HG03457 (cell line): Measurements from ENCODE around the gene GALNT2.

ENCODE experiments used
- ATAC-seq: cut with Tn5 transposase; IDR thresholded peaks from one replicate; pipeline ENCODE4 v1.9.1; 2021; ENCODE audit warnings: moderate number of reproducible peaks; ENCODE audit not compliant: unreplicated experiment

Gene GALNT2

DNA sequence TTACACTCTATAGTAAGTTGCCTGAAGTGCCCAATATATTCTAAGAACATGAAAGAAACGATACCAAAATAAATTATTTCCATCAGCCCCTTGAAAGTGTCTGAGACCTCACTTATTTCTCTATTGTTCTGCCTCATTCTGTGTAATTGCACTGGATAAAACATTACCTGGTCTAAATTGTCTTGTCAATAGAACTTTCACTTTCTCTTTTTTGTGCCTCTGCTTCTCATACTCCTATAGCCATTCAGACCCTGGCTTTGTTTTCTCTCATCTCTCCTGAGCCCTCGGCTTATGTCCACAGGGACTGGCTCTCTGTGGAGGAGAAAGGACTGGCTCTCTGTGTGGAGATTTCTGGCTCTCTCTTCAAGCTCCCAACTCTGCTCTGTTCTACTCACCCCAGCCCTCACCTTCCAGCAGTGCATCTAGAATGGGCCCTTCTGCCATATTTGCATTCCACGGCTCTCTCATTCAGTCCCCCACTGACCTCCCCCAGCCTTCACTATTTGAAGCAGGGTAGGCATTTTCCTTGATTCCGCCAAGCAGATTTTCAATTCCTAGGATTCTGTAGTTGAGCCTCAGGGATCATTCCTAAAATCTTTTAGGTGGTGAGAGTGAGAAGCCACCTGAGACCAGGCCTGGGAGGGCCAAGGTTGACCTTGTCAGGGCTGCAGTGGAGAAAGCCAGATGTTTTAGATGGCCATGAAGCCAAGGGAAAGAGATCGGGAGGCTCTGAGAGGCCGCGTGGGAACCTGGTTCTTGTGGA, 15.9 kb upstream of the GALNT2 start:
- ATAC-seq, result no peak

DNA sequence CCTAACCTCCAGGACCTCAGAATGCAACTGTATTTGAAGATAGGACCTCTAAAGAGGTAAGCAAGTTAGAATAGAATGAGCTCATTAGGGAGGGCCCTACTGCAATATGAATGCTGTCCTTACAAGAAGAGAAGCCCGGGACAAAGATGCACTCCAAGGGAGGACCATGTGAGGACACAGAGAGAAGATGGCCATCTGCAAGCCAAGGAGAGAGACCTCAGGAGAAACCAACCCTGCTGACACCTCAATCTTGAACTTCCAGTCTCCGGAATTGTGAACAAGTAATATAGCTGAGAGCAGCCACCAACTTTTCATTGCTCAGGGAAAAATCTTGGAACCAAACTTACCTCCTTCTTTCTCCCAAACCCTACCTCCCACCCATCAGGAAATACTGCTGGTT, 15.0 kb upstream of the GALNT2 start:
- ATAC-seq, result no peak

DNA sequence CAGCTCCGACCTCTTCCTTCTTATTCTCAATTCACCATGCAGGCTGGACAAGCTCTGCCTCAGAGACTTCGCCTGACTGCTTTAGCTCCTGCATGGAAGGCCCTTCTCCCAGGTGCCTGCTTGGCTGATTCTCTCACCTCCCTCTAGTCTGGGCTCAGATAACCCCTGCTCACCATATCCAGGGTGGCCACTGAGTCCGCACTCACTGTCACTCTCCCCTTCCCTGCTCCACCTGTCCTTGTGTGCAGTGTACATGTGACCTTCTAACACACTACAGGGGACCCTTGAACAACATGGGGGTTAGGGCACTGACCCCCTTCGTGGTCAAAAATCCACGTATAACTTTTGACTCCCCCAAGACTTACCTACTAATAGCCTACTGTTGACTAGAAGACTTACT, 14.4 kb upstream of the GALNT2 start:
- no peak for ATAC-seq

DNA sequence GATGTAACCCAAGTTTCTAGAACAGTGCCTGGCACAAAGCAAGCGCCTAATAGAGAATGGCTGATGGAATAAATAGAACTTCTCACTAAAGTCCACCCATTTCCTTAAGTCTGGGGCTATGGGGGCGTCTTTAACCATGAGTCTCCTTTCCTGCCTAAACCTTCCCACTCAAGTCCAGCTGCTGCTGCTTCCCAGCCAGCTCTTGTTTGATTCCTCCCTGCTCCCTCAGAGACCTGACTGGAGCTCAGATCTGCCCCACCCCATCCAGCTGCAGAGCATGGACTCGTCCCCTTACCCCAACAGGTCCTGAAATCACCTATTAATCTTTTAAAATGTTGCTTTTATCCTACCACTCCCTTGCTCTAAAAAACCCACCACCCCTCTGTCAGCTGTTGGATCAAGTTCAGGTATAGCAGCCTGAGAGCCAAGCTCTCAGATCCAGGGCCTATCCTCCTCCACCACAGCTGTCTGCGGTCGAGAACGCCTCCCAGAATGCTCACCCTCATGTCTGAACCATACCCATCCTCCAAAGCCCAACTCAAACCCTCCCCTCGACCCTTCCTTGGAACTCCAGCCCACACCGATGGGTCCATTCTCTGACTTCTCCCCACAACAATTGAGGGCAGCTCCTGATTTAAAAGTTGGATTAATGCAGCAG, 12.8 kb upstream of the GALNT2 start:
- ATAC-seq, result no peak

DNA sequence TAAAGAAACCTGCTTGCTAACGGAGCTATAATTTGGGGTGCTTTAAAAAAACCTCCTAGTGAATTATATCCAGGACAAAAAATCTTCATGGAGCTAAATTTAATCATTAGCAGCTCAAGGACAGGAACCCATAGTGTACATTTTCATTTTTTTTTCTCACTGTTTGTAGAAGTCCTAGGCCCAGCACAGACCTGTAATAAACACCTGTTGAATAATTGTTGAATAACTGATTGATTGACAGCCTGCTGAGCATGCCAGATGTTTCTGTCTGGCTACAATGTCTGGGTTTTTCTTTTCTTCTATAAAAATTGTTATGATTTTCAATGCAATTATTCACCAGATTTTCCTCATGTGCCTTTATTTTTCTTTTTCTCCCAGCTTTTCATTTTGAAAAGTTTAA, 10.9 kb upstream of the GALNT2 start:
- ATAC-seq, result no peak

DNA sequence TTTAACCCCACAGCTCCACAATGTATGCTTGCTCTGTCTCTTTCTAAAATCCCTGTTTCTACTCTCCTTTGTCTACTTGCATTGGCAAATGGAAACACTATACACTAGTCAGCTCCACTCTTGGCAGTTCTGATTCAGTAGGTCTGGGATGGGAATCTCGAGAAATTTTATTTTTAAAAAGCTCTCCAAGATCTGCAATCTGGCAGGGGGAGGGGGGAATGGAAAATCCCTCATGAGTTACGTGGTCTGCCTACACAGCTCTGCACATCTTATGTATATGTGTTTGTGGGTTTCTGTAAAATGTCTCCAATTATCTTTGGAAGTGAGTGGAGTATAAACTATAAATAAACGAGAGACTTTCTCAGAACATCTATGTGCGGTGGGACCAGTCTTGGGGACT, 9.9 kb upstream of the GALNT2 start:
- ATAC-seq, result no peak

DNA sequence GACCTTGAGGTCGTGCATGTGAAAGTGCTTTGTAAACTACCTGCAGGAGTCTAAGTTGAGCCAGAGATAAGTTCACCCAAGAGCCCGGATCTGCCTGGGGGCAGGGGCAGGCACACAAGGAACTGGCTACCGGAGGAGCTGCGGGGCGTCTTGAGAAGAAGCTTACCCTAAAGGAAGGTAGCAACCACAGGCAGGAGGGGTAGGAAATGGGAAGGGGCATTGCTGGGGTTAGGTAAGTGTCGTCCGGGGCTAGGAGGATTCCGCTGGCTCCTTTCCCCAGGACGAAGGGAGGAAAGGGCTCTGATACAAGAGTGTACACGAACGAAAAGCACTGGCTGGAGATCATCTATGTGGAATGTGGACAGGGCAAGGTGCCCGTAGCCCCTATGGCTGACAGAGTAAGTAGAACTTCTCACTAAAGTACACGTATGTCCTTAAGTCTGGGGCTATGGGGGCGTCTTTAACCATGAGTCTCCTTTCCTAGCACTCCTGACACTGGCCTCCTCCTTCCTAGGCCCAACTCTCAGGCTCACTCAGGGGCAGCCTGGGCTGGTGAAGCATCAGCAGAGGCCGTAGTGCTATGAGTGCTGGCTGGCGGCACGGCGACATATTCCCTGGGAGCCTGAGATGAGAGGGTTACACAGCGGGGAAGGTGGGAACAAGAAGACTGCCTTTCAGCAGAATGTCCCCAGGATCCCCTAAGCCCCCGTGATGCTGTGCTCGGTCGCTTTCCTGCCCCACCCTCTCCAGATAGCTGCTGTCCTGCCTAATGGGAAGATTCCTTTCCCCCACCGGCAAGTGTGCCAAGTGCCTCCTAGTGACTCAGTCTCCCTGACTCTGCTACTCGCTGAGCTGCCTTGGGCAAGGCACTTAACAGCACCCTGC, 9.1 kb upstream of the GALNT2 start:
- no peak for ATAC-seq

DNA sequence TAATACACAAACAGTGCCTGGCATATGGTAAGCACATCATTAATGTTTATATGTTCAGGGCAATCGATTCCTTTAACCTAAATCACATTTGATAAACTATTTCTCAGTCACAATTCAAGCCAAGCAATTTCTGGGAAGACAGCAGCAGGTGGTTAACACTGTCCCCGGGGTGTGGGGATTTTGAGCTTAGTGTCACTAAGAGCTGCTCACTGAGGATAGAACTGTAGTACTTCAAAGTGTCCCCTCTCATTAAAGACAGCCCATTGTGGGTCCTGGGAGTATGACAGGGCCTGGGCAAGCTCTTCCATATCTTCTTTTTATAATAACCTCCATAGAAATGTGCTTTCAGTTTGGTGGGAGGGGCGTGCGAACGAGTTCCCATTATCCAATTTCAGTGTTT, 8.4 kb upstream of the GALNT2 start:
- ATAC-seq, result no peak

DNA sequence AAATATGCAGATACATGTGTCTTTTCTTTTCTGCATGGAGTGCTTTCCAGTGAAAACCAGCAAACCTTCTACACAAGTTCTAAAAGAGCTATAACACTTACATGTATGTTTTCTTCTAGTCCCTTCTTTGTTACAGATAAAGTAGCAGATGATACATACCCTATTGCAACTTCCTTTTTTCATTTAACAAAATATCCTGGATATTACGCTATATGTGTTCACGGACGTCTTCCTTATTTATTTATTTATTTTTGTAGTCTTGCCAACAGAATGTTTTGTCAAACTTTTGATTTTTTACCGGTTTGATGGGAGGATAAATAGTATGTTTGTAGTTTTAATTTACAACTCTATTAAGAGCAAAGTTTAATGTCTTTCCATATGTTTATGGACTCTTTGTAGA, 5.2 kb upstream of the GALNT2 start:
- ATAC-seq, result no peak

DNA sequence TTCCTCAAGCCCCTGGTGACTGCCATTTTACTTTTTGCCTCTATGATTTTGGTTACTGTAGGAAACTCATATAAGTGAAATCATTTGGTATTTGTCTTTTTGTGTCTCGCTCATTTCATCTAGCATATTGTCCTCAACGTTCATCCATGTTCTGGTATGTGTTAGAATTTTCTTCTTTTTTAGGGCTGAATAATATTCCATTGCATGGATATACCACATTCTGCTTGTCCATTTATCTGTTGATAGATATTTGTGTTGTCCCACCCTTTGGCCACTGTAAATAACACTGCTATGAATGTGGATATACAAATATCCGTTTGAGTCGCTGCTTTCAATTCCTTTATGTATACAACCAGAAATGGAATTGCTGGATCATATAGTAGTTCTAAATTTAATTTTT, 4.5 kb upstream of the GALNT2 start:
- ATAC-seq, result no peak

DNA sequence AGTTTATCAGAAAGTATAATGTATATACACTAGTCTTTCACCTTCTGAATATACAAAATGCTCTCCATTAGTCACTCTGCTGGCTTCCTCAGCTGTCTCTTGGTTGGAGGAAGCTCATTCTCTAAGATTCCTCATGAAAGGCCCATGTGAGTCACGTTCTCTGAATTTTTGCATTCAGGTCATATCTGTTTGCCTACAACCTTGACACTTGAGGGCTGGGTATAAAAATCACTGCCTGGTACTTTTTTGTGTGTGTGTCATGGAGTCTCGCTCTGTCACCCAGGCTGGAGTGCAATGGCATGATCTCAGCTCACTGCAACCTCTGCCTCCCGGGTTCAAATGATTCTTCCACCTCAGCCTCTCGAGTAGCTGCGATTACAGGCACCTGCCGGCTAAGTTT, 2.8 kb upstream of the GALNT2 start:
- no peak for ATAC-seq

DNA sequence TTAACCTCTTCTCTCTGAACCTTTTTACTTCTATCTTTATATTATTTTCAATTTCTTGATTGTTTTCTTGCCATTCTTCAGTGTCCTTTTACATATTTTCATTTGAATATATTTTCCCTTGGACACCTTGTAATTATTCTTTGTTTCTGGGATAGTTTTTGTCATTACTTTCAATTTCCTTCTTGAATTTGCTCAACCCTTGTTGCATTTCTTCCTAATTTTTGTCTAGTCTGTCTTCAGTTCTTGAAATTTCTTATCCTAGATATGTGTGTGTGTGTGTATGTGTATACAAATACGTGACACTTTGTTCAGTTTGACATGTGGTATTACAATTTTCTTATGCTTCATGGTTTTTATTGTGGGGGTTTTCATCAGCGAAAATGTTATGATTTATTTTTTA, 1.9 kb upstream of the GALNT2 start:
- no peak for ATAC-seq

DNA sequence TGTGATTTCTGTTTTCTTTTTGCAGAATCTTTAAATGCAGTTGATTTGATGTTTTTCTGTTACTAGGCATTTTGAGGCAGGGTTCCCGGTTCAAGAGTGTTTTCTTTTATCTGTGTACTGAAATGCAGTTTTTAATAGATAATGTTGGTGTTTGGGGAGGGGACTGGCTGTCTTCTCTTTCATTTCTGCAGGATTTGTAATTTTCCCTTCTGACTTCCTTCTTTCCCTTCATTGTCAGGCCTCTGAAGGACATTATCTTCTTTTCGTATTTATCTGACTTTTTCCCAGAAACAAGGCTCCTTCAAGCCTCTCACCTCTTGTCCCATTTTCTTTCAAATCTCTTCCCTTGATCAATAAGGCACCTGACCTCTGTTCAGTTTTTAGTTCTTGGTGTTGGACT, 1.5 kb upstream of the GALNT2 start:
- ATAC-seq, result no peak

DNA sequence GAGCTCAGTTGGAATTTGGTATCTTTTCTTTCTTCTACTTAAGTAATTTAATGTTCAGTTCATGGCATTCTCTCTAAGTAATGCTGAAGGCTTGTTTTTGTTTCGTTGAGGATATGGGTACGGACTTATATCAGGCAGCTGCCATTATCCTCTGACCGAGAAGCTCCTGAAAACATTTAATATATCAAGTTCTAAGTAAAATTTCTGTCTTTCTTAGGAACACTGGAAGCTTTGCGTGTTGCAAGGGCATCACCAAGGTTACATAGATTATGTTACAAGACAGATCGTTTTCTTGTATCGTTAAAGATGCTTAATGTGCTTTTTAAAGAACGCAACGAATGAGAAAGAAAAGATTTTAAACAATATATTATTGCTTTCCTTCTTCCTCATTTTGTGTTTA, 1.0 kb upstream of the GALNT2 start:
- no peak for ATAC-seq

DNA sequence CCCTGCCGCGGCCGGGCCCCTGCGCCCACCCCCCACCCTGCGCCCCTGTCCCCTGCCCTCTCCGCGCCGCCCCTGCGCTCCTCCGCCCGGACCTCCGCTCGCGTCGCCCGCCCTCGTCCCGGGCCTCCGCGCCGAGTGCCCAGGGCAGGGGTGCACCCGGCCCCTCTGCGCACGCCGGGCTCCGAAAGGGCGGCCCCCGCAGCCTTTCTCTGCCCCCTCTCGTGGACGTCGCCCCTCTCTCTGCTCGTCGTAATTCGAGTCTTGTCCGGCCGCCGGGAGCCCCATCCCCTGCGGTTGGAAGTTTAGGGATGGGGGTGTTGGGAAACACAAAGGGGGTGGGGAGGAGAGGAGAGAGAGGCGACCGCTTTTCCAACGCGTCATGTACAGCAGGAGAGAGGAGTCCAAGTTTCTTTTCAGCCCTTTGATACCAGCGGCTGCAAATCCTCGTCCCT, 407 bp downstream of the GALNT2 start:
- ATAC-seq, result peak; percentile 19

DNA sequence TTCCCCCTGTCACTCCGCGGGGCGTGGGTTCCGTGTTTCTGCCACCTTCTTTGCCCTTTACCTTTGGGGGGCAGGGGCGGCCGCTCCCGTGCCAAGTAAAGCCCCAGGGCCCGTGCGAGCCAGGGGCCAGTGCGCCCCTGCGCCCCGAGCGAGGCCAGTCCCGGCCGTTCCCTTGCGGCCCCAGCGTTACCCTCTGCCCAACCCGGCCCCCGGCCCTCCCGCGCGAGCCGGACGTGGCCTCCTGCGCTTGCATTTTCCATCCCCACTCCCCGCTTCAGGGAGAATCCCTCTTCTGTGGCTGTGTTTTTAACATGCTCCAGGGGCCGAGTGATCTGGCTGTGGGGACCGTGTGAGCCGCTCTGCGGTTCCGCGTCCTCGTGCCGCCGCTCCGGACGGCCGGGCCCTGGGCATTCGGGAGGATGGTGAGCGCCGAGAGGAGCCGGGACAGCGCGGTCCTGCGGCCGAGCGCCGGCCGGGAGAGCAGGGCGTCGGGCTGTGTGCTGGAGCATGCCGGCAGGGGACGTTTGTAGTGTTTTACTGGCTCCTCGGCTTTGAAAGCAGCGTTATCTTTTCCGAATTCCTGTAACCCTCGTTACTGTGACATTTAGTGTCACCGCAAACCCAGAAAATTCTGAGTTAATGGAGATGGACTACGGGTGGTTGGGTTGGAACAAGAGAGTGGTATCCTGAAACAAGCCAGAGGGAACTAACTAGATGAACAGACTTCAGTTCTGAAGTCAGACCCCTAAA, 1.0 kb downstream of the GALNT2 start:
- no peak for ATAC-seq

DNA sequence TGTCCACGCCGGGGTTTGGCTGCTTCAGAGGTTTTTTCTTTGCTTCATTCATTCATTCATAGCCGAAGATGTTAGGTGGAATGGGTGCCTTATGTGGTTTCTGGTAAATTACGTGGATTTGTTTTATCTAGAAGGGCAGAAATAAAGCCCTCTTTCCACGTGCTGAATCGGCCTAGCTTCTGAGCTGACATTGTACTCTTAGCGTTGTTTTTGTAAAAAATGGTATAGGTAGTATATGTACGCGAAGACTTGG, 1.5 kb downstream of the GALNT2 start:
- no peak for ATAC-seq

DNA sequence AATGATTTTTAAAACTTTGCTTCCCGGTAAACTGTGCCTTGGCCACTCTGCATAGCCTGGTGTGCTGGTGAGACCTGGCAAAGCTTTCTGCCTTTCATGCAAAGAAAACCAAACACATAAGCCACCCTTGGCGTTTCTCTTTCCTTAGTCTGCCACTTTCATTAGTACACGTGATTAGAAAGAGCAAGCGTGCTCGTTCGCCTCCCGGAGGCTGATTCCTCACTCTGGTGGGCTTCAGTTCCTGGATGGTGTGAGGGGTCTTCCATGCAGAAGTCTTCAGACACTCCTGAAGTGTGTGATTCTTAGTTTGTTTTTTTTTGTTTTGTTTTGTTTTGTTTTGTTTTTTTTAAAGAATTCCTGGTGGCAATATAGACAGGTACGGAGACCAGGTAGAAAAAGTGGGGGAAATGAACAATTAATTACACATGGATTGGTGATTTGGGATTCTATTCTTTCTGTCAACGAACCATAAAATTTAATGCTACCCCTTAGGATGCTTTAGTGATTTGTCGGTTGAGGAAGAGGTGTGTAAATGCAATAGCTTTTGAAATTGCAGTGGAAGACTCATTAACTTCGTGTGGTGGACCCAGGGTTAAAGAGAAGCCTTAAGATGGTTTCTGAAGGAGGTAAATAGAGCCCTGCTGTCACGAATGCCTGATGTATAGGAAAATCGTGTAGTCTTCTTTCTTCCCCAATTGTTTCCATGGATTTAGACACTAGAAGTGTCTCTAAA, 2.1 kb downstream of the GALNT2 start:
- ATAC-seq, result no peak

DNA sequence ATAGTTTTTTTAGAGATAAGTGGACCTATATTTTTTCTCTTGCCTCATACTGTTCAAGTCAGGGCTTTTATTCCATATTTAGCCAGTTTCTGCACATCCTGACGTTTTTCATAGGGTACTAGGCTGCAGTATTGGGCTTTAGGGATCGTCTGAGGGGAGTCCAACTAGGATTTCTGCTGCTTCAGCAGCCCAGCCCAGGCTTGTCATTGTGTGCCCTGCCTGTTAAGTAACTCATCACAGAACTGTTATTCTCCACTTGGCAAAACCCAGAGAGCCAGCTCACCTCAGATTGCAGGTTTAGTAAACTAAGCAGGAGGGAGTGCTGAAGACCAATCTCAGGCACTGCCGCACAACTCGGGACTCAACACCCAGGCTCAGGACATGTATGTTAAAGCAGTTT, 2.8 kb downstream of the GALNT2 start:
- no peak for ATAC-seq

DNA sequence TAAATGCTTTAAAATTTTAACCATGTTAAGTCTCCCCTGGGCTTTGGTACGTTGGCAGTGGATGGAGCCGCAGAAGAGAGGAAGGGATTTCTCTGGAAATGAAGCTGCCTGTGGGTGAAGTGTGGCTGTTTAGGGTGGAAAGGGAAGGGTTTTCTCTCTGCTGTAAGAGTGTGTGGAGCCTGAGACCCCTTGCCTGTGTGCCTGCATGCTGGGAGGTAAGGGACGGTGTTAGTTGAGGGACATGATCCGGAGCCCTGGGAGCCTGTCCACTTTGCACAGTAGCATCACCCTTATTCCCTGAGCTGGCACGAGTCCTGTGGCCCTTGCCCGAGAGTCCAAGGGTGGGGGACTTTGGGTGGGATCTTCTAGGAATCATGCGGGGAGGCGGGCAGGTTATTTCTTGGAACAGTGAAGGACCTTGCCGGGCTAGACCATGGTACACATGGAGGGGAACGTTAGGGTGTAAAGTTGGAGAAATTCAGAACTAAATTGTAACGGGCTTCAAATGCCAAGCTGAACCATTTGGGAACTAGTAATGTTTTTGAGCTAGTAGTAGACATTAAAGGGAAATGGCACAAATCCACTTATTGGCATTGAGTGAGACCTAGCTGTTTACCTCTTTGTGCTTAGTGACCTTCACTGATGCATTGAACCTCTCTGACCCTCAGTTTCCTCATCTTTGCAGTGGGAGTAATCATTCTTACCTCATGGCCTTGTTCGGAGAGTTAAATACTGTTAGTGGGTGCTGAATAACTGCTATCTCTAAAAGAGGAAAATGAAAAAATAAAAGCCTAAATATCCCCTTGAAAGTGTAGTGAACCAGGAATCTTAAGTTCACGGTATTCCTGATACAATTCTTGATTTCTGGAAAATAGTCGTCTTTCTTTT, 3.5 kb downstream of the GALNT2 start:
- no peak for ATAC-seq
